ENCODE data around the gene LY6G5B. TPM values are rescaled to one million over a fixed set of nuclear protein-coding genes. Genes with fewer than 3 reads are reported as not detected.
A peak's percentile ranks its signal among the peaks of the same experiment; 100 is the strongest.

Gene LY6G5B
- total RNA-seq, 3 donors from 2014 or later: 13.1 to 17.2 (median 15.5) TPM

DNA sequence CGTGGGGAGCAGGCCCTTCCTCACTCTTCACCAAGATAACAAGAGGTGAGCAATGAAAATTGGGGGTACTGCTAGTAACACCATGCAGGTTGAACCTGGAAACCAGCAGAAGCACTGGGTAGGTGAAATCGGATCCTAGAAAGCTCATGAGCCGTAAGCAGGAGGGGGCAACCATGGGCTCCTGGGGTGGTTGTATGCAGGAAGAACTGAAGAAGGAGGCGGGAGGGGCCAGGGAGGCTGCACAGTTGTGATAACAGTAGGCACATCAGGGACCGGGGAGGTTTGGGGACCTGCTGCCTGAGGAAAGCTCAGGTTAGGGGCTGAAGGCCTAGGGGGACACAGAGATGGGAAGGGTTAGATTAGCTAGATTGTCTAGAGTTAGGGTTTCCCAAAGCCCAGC is 16.7 kb downstream of the LY6G5B start:
- Histone ChIP-seq H3K36me3 (ENCODE audit: low read depth) (peaks cover 9% of the 10 kb centered on the region), H3K4me3 (no peak overlapping the region), H3K9me3 (no peaks in the 10 kb centered on the region), H3K4me1 (ENCODE audit: low read depth) (peaks cover 3% of the 10 kb centered on the region)
- ATAC-seq (no peak), DNase-seq (no peak)
- TF ChIP-seq, protein P1, sequence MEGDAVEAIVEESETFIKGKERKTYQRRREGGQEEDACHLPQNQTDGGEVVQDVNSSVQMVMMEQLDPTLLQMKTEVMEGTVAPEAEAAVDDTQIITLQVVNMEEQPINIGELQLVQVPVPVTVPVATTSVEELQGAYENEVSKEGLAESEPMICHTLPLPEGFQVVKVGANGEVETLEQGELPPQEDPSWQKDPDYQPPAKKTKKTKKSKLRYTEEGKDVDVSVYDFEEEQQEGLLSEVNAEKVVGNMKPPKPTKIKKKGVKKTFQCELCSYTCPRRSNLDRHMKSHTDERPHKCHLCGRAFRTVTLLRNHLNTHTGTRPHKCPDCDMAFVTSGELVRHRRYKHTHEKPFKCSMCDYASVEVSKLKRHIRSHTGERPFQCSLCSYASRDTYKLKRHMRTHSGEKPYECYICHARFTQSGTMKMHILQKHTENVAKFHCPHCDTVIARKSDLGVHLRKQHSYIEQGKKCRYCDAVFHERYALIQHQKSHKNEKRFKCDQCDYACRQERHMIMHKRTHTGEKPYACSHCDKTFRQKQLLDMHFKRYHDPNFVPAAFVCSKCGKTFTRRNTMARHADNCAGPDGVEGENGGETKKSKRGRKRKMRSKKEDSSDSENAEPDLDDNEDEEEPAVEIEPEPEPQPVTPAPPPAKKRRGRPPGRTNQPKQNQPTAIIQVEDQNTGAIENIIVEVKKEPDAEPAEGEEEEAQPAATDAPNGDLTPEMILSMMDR (IDR thresholded peaks at IDR 0.05): no peak
- intact Hi-C loops (cut with DNase I, micrococcal nuclease): loop anchor here in 1 of 2 donors (10.0 kb wide), 1 partner anchor 178 kb away; the partner anchor contains the start of gene NEU1

DNA sequence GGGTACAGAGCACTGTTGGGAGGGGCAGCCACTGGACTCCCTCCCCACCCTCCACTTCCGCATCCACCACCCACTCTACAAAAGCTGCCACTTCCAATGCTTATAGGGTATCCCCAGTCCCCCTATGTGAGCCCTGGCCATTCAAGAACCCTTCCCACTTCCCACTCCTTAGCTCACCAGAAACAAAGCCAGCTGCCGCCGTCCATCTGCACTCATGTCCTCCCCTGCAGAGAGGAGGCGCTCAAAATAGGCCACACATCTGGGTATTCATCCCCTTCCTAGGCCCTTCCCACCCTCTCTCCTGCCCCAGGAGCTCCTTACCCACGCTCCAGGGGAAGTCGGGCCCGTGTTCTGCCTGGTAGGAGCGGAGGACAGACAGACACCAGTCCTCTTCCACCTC is 17.5 kb downstream of the LY6G5B start:
- Histone ChIP-seq H3K4me3 (no peak overlapping the region), H3K4me1 (ENCODE audit: low read depth) (no peaks in the 10 kb centered on the region), H3K9me3 (no peaks in the 10 kb centered on the region), H3K36me3 (ENCODE audit: low read depth) (peaks cover 13% of the 10 kb centered on the region)
- TF ChIP-seq, protein P1 (IDR thresholded peaks at IDR 0.05): no peak
- ATAC-seq: no peak
- intact Hi-C loops (cut with DNase I, micrococcal nuclease): loop anchor here in 1 of 2 donors (10.0 kb wide), 1 partner anchor 177 kb away; the partner anchor contains the start of gene NEU1
- no peak for DNase-seq

DNA sequence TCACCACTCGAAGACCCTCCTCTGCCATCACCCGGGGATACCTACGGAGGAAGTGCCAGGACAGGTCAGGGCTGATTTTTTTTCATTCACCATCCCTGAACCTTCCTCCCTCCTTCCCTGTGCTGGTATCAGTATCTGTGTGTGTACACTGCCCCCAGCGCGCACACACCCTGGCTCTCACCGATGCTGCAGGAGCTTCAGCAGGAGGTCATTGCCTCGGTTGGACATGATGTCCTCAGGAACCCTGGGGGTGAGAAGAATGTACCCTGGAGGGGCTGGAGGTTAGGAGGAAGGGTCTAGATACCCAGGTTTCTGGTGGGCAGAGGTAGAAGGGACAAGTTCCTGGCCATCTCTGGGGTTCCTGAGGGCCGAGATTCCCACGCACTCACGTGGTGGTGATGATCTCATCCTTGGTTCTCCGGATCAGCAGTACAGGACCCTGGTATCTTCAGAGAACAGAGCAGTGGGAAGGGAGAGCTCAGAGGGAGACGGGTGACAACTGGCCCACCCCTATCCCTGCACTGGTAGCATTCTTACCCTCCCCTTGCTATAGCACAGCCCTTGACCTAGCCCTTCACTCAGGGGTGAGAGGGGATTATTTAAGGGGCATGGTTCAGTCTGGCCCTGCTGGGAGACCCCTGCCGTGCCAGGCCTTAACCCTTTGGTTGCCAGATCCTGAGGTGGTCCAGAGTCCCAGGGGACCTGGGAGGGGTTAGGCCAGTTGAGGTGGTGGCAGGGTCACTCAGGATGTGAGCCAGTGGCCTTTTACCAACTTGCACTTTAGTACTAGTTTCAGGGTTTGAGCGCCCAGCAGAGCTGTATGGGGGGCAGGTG is 18.3 kb downstream of the LY6G5B start:
- intact Hi-C loops (cut with DNase I, micrococcal nuclease): loop anchor here in 1 of 2 donors (10.0 kb wide), 1 partner anchor 177 kb away; the partner anchor contains the start of gene NEU1
- Histone ChIP-seq H3K4me1 (ENCODE audit: low read depth) (no peaks in the 10 kb centered on the region), H3K36me3 (ENCODE audit: low read depth) (peaks cover 13% of the 10 kb centered on the region), H3K4me3 (no peak overlapping the region), H3K9me3 (no peaks in the 10 kb centered on the region)
- ATAC-seq (no peak), DNase-seq (no peak)
- TF ChIP-seq, protein P1 (IDR thresholded peaks at IDR 0.05): no peak

DNA sequence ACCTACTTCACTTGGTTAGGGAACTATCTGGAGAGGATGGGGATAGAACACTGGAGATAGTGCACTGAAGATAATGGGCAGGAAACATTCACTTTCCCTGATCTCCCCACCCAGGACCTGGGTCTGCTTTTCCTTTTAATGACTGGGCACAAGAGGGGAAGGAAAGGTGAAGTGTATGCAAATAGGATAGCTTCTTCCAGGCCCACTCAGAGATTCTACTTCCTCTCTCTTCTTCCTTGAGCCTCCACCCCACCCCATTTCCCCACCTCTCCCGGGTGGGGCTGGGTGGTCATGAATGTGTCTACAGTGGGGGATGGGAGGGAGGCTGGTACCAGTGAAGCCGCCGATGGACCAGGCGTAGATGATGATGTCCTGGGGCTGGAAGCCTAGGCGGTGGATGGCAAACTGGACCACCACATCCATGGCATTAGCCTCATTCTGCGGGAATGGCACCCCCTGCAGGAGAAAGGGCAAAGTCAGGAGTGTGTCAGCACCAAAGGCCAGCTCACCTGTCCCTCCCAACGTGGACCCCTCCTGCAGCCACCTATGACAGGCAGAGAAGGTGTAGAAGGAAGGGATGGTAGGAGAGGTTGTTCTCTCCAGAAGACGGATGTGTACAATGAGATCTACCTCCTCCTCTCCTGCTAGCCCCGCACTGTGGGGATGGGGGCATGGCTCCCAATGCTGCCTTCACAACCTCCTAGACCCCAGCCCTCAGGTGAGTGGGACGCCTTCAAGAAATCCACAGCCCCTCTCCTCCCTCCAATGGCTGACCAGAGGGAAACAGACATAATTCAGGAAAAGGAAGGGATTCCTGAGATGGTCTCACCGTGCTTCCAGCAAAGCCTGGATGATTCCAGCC is 19.7 kb downstream of the LY6G5B start:
- ATAC-seq: peak; percentile 24
- Histone ChIP-seq H3K4me3 (no peak overlapping the region), H3K4me1 (ENCODE audit: low read depth) (no peaks in the 10 kb centered on the region), H3K9me3 (no peaks in the 10 kb centered on the region), H3K36me3 (ENCODE audit: low read depth) (peaks cover 13% of the 10 kb centered on the region)
- intact Hi-C loops (cut with DNase I, micrococcal nuclease): loop anchor here in 1 of 2 donors (10.0 kb wide), 1 partner anchor 175 kb away; the partner anchor contains the start of gene NEU1
- DNase-seq: peak in 1 of 3 donors; percentile 24
- TF ChIP-seq, protein P1 (IDR thresholded peaks at IDR 0.05): no peak

DNA sequence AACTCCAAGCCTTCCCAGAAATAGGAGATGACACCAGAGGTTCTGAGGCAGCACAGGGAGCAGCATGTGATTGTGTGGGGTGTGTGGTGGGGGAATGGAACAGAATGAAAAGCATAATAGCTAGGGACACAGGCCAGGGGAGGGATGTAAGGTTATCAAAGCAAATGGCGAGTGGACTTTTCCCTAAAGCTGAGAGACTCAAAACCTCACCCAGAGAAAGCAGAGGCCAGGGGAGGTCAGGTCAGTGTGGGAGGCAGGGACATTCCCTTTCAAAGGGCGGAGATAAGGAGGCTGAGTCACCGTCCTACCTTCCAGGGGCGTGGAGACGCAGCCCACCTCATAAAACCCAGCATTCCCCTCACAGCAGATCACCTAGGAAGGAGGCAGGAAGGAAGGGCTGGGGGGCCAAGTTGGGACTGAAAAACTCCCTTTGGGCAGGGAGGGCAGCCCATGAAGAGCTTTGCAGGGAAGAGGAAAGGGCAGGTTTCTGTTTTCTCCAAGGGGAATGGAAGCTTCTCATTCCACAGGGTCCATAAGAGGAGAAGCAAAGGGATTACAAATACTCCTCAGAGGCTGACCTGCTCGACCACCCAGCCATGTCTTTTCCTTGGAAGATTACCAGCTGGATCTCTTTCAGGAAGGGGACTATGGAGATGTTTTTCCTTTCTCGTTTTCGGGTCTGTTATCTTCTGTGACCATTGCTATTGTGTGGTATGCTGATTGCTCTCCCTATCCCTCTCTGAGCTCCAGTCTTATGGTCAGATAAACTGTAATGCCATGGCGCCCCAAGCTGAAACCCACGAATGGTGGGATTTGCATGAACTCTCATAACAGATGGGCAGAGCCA is 20.7 kb downstream of the LY6G5B start:
- Histone ChIP-seq H3K36me3 (ENCODE audit: low read depth) (peaks cover 13% of the 10 kb centered on the region), H3K9me3 (no peaks in the 10 kb centered on the region), H3K4me1 (ENCODE audit: low read depth) (no peaks in the 10 kb centered on the region), H3K4me3 (no peak overlapping the region)
- peak in 1 of 3 donors; percentile 31 for DNase-seq
- intact Hi-C loops (cut with DNase I, micrococcal nuclease): no loop called here
- TF ChIP-seq, protein P1 (IDR thresholded peaks at IDR 0.05): no peak
- peak; percentile 91 for ATAC-seq

Measured in mucosa of descending colon (tissue), 3 donors.